Neural crest cell (in vitro differentiated cells): ENCODE data around the gene TDRD3. TPM values are rescaled to one million over a fixed set of nuclear protein-coding genes. Genes with fewer than 3 reads are reported as not detected.

Source experiments
- DNase-seq: peaks from one replicate; pipeline ENCODE4 v3.0.0; 2021; ENCODE audit warnings: low read depth, mixed read lengths, low spot score
- H3K27ac Mint-ChIP-seq: one replicate; pipeline ENCODE4 v1.8.0; 2021; ENCODE audit warnings: mild to moderate bottlenecking, mixed read lengths; ENCODE audit not compliant: unreplicated experiment
- H3K27me3 Mint-ChIP-seq: 2 replicates; pipeline ENCODE4 v1.8.0; 2021; ENCODE audit warnings: low read depth, mild to moderate bottlenecking, mixed read lengths
- H3K36me3 Mint-ChIP-seq: 2 replicates; pipeline ENCODE4 v1.8.0; 2021; ENCODE audit warnings: low read depth, mild to moderate bottlenecking, mixed read lengths
- H3K4me1 Mint-ChIP-seq: 2 replicates; pipeline ENCODE4 v1.8.0; 2021; ENCODE audit warnings: mixed read lengths
- H3K4me3 Mint-ChIP-seq: one replicate; pipeline ENCODE4 v1.8.0; 2021; ENCODE audit warnings: mild to moderate bottlenecking, mixed read lengths
- H3K9me3 Mint-ChIP-seq: 2 replicates; pipeline ENCODE4 v1.8.0; 2021; ENCODE audit warnings: mixed read lengths
- CTCF ChIP-seq: fragments of 200-600 bp; sonication (generic); conservative IDR thresholded peaks from 2 replicates; pipeline ENCODE4 v1.5.0; 2021; ENCODE audit warnings: antibody characterized with exemption, mild to moderate bottlenecking
- total RNA-seq: library from RNA; stranded (reverse); gene quantifications from 2 replicates; pipeline ENCODE4 v1.2.1, GENCODE V29; 2021

Gene TDRD3
- total RNA-seq, 1 donor from 2014 or later: 20.3 TPM

- Mint-ChIP-seq H3K27ac (no peak overlapping the region), H3K4me3 (no peak overlapping the region), H3K4me1 (no peaks in the 10 kb centered on the region), H3K9me3 (no peaks in the 10 kb centered on the region), H3K36me3 (peaks cover 2% of the 10 kb centered on the region), H3K27me3 (no peaks in the 10 kb centered on the region)
- no peak for TF ChIP-seq CTCF
- DNase-seq: no peak
Measured at GRCh38 chr13:60540276-60540675, 143.3 kb downstream of the TDRD3 start.

GRCh38 chr13:60562096-60562780 lies 165.2 kb downstream of the TDRD3 start:
- H3K27me3 Mint-ChIP-seq: no peaks in the 10 kb centered on the region
- no peak for TF ChIP-seq CTCF
- no peak overlapping the region for H3K27ac Mint-ChIP-seq
- no peaks in the 10 kb centered on the region for H3K4me1 Mint-ChIP-seq
- no peak for DNase-seq
- peaks cover 2% of the 10 kb centered on the region for H3K36me3 Mint-ChIP-seq
- no peaks in the 10 kb centered on the region for H3K9me3 Mint-ChIP-seq
- no peak overlapping the region for H3K4me3 Mint-ChIP-seq

GRCh38 chr13:60571571-60571970 lies 174.6 kb downstream of the TDRD3 start:
- Mint-ChIP-seq H3K4me1 (peaks cover 28% of the 10 kb centered on the region), H3K27ac (peak overlapping the region; percentile 53), H3K36me3 (peaks cover 24% of the 10 kb centered on the region), H3K9me3 (peaks cover 6% of the 10 kb centered on the region), H3K4me3 (no peak overlapping the region), H3K27me3 (no peaks in the 10 kb centered on the region)
- no peak for DNase-seq
- TF ChIP-seq CTCF: no peak

- no peaks in the 10 kb centered on the region for H3K27me3 Mint-ChIP-seq
- peaks cover 6% of the 10 kb centered on the region for H3K9me3 Mint-ChIP-seq
- H3K36me3 Mint-ChIP-seq: peaks cover 24% of the 10 kb centered on the region
- no peak for DNase-seq
- no peak for TF ChIP-seq CTCF
- H3K4me3 Mint-ChIP-seq: no peak overlapping the region
- H3K27ac Mint-ChIP-seq: peak overlapping the region; percentile 53
- H3K4me1 Mint-ChIP-seq: peaks cover 28% of the 10 kb centered on the region
Measured at GRCh38 chr13:60572003-60572798, 175.2 kb downstream of the TDRD3 start.

GRCh38 chr13:60572855-60573254 lies 175.8 kb downstream of the TDRD3 start:
- DNase-seq: no peak
- no peak for TF ChIP-seq CTCF
- H3K4me1 Mint-ChIP-seq: peaks cover 28% of the 10 kb centered on the region
- H3K36me3 Mint-ChIP-seq: peaks cover 24% of the 10 kb centered on the region
- H3K27me3 Mint-ChIP-seq: no peaks in the 10 kb centered on the region
- H3K27ac Mint-ChIP-seq: peak overlapping the region; percentile 63
- H3K9me3 Mint-ChIP-seq: peaks cover 6% of the 10 kb centered on the region
- H3K4me3 Mint-ChIP-seq: no peak overlapping the region
